ENCODE results near the gene VPS52.

Gene VPS52

GRCh38 chr6:33298773-33299236 is 27.1 kb upstream of the VPS52 start, which contains the start of gene RGL2:
Gene RGL2 (minus strand): TSS chr6:33298942. CDS start chr6:33298610, 332 bp downstream.
- Histone ChIP-seq H3K4me1 (ENCODE audit: control insufficient read depth, low read depth, low read length) (peaks cover 3% of the 10 kb centered on the region), H3K9ac (ENCODE audit: low read length) (peak within 1 kb of the TSS; percentile 85), H3K4me3 (ENCODE audit: low read length) (peak within 1 kb of the TSS; percentile 92), H3K36me3 (ENCODE audit: control insufficient read depth, low read depth, low read length) (peaks cover 4% of the 10 kb centered on the region), H3K27ac (ENCODE audit: low read length) (peak within 1 kb of the TSS; percentile 82), H3K9me3 (ENCODE audit: control insufficient read depth, low read depth, low read length) (no peaks in the 10 kb centered on the region), H3K27me3 (ENCODE audit: control insufficient read depth, insufficient read depth, low read length) (no peaks in the 10 kb centered on the region)

- H3K27ac ChIP-seq (ENCODE audit: low read length): no peak overlapping the region
These were observed 26.5 kb upstream of the VPS52 start for GRCh38 chr6:33297956-33298772.

GRCh38 chr6:33297406-33297955 is 25.8 kb upstream of the VPS52 start:
- H3K9me3 ChIP-seq (ENCODE audit: control insufficient read depth, low read depth, low read length): no peaks in the 10 kb centered on the region
- H3K4me3 ChIP-seq (ENCODE audit: low read length): peak overlapping the region; percentile 92
- H3K36me3 ChIP-seq (ENCODE audit: control insufficient read depth, low read depth, low read length): peaks cover under 1% of the 10 kb centered on the region
- peak overlapping the region; percentile 85 for H3K9ac ChIP-seq (ENCODE audit: low read length)
- H3K4me1 ChIP-seq (ENCODE audit: control insufficient read depth, low read depth, low read length): peaks cover 3% of the 10 kb centered on the region
- no peaks in the 10 kb centered on the region for H3K27me3 ChIP-seq (ENCODE audit: control insufficient read depth, insufficient read depth, low read length)
- peak overlapping the region; percentile 81 for H3K27ac ChIP-seq (ENCODE audit: low read length)

More at GRCh38 chr6:33297956-33298772, 26.5 kb upstream of the VPS52 start:
- Histone ChIP-seq H3K4me3 (ENCODE audit: low read length) (peak overlapping the region; percentile 92), H3K4me1 (ENCODE audit: control insufficient read depth, low read depth, low read length) (peaks cover 3% of the 10 kb centered on the region), H3K36me3 (ENCODE audit: control insufficient read depth, low read depth, low read length) (no peaks in the 10 kb centered on the region), H3K27me3 (ENCODE audit: control insufficient read depth, insufficient read depth, low read length) (no peaks in the 10 kb centered on the region), H3K9me3 (ENCODE audit: control insufficient read depth, low read depth, low read length) (no peaks in the 10 kb centered on the region), H3K9ac (ENCODE audit: low read length) (peak overlapping the region; percentile 85)

GRCh38 chr6:33296797-33297405 is 25.2 kb upstream of the VPS52 start:
- H3K36me3 ChIP-seq (ENCODE audit: control insufficient read depth, low read depth, low read length): peaks cover 7% of the 10 kb centered on the region
- H3K9me3 ChIP-seq (ENCODE audit: control insufficient read depth, low read depth, low read length): no peaks in the 10 kb centered on the region
- peak overlapping the region; percentile 81 for H3K27ac ChIP-seq (ENCODE audit: low read length)
- H3K4me1 ChIP-seq (ENCODE audit: control insufficient read depth, low read depth, low read length): peaks cover 3% of the 10 kb centered on the region
- peak overlapping the region; percentile 92 for H3K4me3 ChIP-seq (ENCODE audit: low read length)
- peak overlapping the region; percentile 85 for H3K9ac ChIP-seq (ENCODE audit: low read length)
- H3K27me3 ChIP-seq (ENCODE audit: control insufficient read depth, insufficient read depth, low read length): no peaks in the 10 kb centered on the region

GRCh38 chr6:33295621-33296369 is 24.1 kb upstream of the VPS52 start:
- Histone ChIP-seq H3K27ac (ENCODE audit: low read length) (no peak overlapping the region), H3K36me3 (ENCODE audit: control insufficient read depth, low read depth, low read length) (peaks cover 18% of the 10 kb centered on the region), H3K9me3 (ENCODE audit: control insufficient read depth, low read depth, low read length) (no peaks in the 10 kb centered on the region), H3K27me3 (ENCODE audit: control insufficient read depth, insufficient read depth, low read length) (no peaks in the 10 kb centered on the region), H3K9ac (ENCODE audit: low read length) (no peak overlapping the region), H3K4me3 (ENCODE audit: low read length) (no peak overlapping the region), H3K4me1 (ENCODE audit: control insufficient read depth, low read depth, low read length) (peaks cover 3% of the 10 kb centered on the region)

GRCh38 chr6:33294086-33294823 is 22.6 kb upstream of the VPS52 start:
- Histone ChIP-seq H3K4me3 (ENCODE audit: low read length) (no peak overlapping the region), H3K4me1 (ENCODE audit: control insufficient read depth, low read depth, low read length) (peaks cover 3% of the 10 kb centered on the region), H3K27me3 (ENCODE audit: control insufficient read depth, insufficient read depth, low read length) (no peaks in the 10 kb centered on the region), H3K36me3 (ENCODE audit: control insufficient read depth, low read depth, low read length) (peaks cover 18% of the 10 kb centered on the region), H3K9ac (ENCODE audit: low read length) (no peak overlapping the region), H3K9me3 (ENCODE audit: control insufficient read depth, low read depth, low read length) (no peaks in the 10 kb centered on the region), H3K27ac (ENCODE audit: low read length) (no peak overlapping the region)

- no peaks in the 10 kb centered on the region for H3K9me3 ChIP-seq (ENCODE audit: control insufficient read depth, low read depth, low read length)
- H3K4me1 ChIP-seq (ENCODE audit: control insufficient read depth, low read depth, low read length): peaks cover 3% of the 10 kb centered on the region
- no peak overlapping the region for H3K27ac ChIP-seq (ENCODE audit: low read length)
- no peak overlapping the region for H3K9ac ChIP-seq (ENCODE audit: low read length)
- peaks cover 18% of the 10 kb centered on the region for H3K36me3 ChIP-seq (ENCODE audit: control insufficient read depth, low read depth, low read length)
- no peak overlapping the region for H3K4me3 ChIP-seq (ENCODE audit: low read length)
- no peaks in the 10 kb centered on the region for H3K27me3 ChIP-seq (ENCODE audit: control insufficient read depth, insufficient read depth, low read length)
These were observed 21.5 kb upstream of the VPS52 start for GRCh38 chr6:33292996-33293682.

GRCh38 chr6:33290459-33290858 is 18.8 kb upstream of the VPS52 start:
- Histone ChIP-seq H3K4me1 (ENCODE audit: control insufficient read depth, low read depth, low read length) (no peaks in the 10 kb centered on the region), H3K4me3 (ENCODE audit: low read length) (peak overlapping the region; percentile 94), H3K36me3 (ENCODE audit: control insufficient read depth, low read depth, low read length) (peaks cover 28% of the 10 kb centered on the region), H3K9ac (ENCODE audit: low read length) (peak overlapping the region; percentile 83), H3K9me3 (ENCODE audit: control insufficient read depth, low read depth, low read length) (no peaks in the 10 kb centered on the region), H3K27ac (ENCODE audit: low read length) (no peak overlapping the region), H3K27me3 (ENCODE audit: control insufficient read depth, insufficient read depth, low read length) (no peaks in the 10 kb centered on the region)

GRCh38 chr6:33289784-33290315 is 18.2 kb upstream of the VPS52 start:
- H3K27me3 ChIP-seq (ENCODE audit: control insufficient read depth, insufficient read depth, low read length): no peaks in the 10 kb centered on the region
- H3K4me3 ChIP-seq (ENCODE audit: low read length): peak overlapping the region; percentile 94
- peak overlapping the region; percentile 56 for H3K27ac ChIP-seq (ENCODE audit: low read length)
- no peaks in the 10 kb centered on the region for H3K9me3 ChIP-seq (ENCODE audit: control insufficient read depth, low read depth, low read length)
- peak overlapping the region; percentile 83 for H3K9ac ChIP-seq (ENCODE audit: low read length)
- H3K36me3 ChIP-seq (ENCODE audit: control insufficient read depth, low read depth, low read length): peaks cover 29% of the 10 kb centered on the region
- H3K4me1 ChIP-seq (ENCODE audit: control insufficient read depth, low read depth, low read length): no peaks in the 10 kb centered on the region
